IMR-90 (cell line): ENCODE data around the gene ATPAF1.

Source experiments
- RAD21 ChIP-seq: IDR thresholded peaks from 2 replicates; pipeline ENCODE4 v1.6.1; 2012; ENCODE audit warnings: low read length, improper control_type of control experiment
- RFX5 ChIP-seq: IDR thresholded peaks from 2 replicates; pipeline ENCODE4 v1.8.0; 2012; ENCODE audit warnings: low read depth, mild to moderate bottlenecking, low read length, moderate library complexity

DNA sequence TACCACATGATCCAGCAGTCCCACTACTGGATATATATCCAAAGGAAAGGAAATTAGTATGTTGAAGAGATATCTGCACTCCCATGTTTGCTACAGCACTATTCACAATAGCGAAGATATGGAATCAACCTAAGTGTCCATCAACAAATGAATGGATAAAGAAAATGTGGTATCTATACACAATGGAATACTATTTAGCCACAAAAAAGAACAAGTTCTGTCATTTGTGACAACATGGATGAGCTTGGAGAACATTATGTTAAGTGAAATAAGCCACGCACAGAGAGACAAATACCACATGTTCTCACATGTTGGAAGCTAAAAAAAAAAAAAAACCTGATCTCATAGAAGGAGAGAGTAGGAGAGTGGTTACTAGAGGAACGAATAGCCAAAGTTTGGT lies 17.7 kb downstream of the ATPAF1 start:
- no peak for TF ChIP-seq RFX5
- no peak for TF ChIP-seq RAD21
